ENCODE data around the gene ARHGAP18. TPM values are rescaled to one million over a fixed set of nuclear protein-coding genes. Genes with fewer than 3 reads are reported as not detected.

The ARHGAP18 gene
- polyA plus RNA-seq, 1 of the 3 experiments (the other 2 are of a cell fraction), result 25.0 TPM

GRCh38 chr6:129607581-129608186, 102.3 kb downstream of the ARHGAP18 start:
- H3K27ac ChIP-seq (ENCODE audit: low read depth in 2 of 2, low read length in 1 of 2), result peak overlapping the region; percentile 55 to 78; a peak in 3 of 4 replicates
- H3K4me3 ChIP-seq (ENCODE audit: low read depth in 2 of 2, low read length in 1 of 2), result 0 out of 4 replicates have a peak overlapping the region, but pooled peaks of 1 of the 2 experiments have one; percentile 1
- DNase-seq, result no peak
- peaks cover 0 to 48% of the 10 kb centered on the region in 2 experiments for H3K4me1 ChIP-seq (ENCODE audit: control insufficient read depth in 1 of 2, insufficient read depth in 2 of 2, low read depth in 1 of 2, low read length in 1 of 2)
- no peak for TF ChIP-seq POLR2AphosphoS5 (IDR thresholded peaks at IDR 0.05; ENCODE audit: low read depth, low read length)
- TF ChIP-seq RCOR1 (IDR thresholded peaks at IDR 0.05; ENCODE audit: low read length), result no peak
- TF ChIP-seq GABPA (IDR thresholded peaks at IDR 0.05; ENCODE audit: low read depth), result no peak
- TF ChIP-seq CHD2 (IDR thresholded peaks at IDR 0.05; ENCODE audit: low read length, partially characterized antibody), result no peak
- TF ChIP-seq TEAD4 (IDR thresholded peaks at IDR 0.05; ENCODE audit: borderline replicate concordance, insufficient read depth), result no peak
- no peak for TF ChIP-seq ELF1 (IDR thresholded peaks at IDR 0.05)
- no peak for TF ChIP-seq MXI1 (IDR thresholded peaks at IDR 0.05; ENCODE audit: low read depth, low read length)
- TF ChIP-seq USF1 (IDR thresholded peaks at IDR 0.05; ENCODE audit: borderline replicate concordance, low read depth), result no peak
- no peaks in the 10 kb centered on the region for H4K20me1 ChIP-seq (ENCODE audit: insufficient read depth)
- 42% methylated on average over 6 of the region's 6 CpGs for WGBS (ENCODE audit: low lambda C conversion rate)
- POLR2A ChIA-PET, result no interaction called here
- H3K36me3 ChIP-seq (replicated peaks in 1 of 2; ENCODE audit: control insufficient read depth in 1 of 2, insufficient read depth in 2 of 2, low read length in 1 of 2), result peaks cover 25 to 83% of the 10 kb centered on the region in 2 experiments
- CTCF ChIA-PET, result interaction anchor here (0.9 kb wide), 1 partner anchor 9 kb away, joined by 5 read pairs; no protein-coding TSS in a partner anchor
- H3K9me3 ChIP-seq, result no peaks in the 10 kb centered on the region
- no peaks in the 10 kb centered on the region for H3K9me2 ChIP-seq
- H3K9ac ChIP-seq, result no peak overlapping the region
- peaks cover 34% of the 10 kb centered on the region for H3K79me2 ChIP-seq (ENCODE audit: insufficient read depth)
- peaks cover 58% of the 10 kb centered on the region for H3F3A ChIP-seq (replicated peaks; ENCODE audit: insufficient read depth)
- no peak overlapping the region for H3K4me2 ChIP-seq
- no peaks in the 10 kb centered on the region for H3K27me3 ChIP-seq (ENCODE audit: insufficient read depth)
- no peak overlapping the region for H2AFZ ChIP-seq (ENCODE audit: low read depth)

GRCh38 chr6:129606664-129607063, 103.3 kb downstream of the ARHGAP18 start:
- Histone ChIP-seq H3K36me3 (replicated peaks in 1 of 2; ENCODE audit: control insufficient read depth in 1 of 2, insufficient read depth in 2 of 2, low read length in 1 of 2) (peaks cover 25 to 78% of the 10 kb centered on the region in 2 experiments), H2AFZ (ENCODE audit: low read depth) (no peak overlapping the region), H3K27me3 (ENCODE audit: insufficient read depth) (no peaks in the 10 kb centered on the region), H3K9ac (no peak overlapping the region), H3K9me2 (no peaks in the 10 kb centered on the region), H3K4me1 (ENCODE audit: control insufficient read depth in 1 of 2, insufficient read depth in 2 of 2, low read depth in 1 of 2, low read length in 1 of 2) (peaks cover 0 to 48% of the 10 kb centered on the region in 2 experiments), H3K4me3 (ENCODE audit: low read depth in 2 of 2, low read length in 1 of 2) (no peak overlapping the region), H3K79me2 (ENCODE audit: insufficient read depth) (peaks cover 26% of the 10 kb centered on the region; the same call in 1 of the 2 replicates), H3K9me3 (no peaks in the 10 kb centered on the region), H4K20me1 (ENCODE audit: insufficient read depth) (no peaks in the 10 kb centered on the region), H3K27ac (ENCODE audit: low read depth in 2 of 2, low read length in 1 of 2) (peak overlapping the region; percentile 51 to 78; a peak in 3 of 4 replicates), H3F3A (replicated peaks; ENCODE audit: insufficient read depth) (peaks cover 58% of the 10 kb centered on the region), H3K4me2 (no peak overlapping the region)
- CTCF ChIA-PET, result no interaction called here
- no peak for TF ChIP-seq SMC3 (IDR thresholded peaks at IDR 0.05; ENCODE audit: low read depth, low read length)
- peak; percentile 32; the same call in 1 of the 2 replicates for TF ChIP-seq FOSL2 (IDR thresholded peaks at IDR 0.05; ENCODE audit: borderline replicate concordance, low read depth)
- TF ChIP-seq JUND (IDR thresholded peaks at IDR 0.05), result peak; percentile 36
- no peak for TF ChIP-seq FOXM1 (IDR thresholded peaks at IDR 0.05; ENCODE audit: low read depth)
- no peak for TF ChIP-seq RAD21 (IDR thresholded peaks at IDR 0.05; ENCODE audit: low read length)
- TF ChIP-seq MEF2A (IDR thresholded peaks at IDR 0.05; ENCODE audit: borderline replicate concordance, low read depth), result peak; percentile 43; the same call in 1 of the 2 replicates
- DNase-seq, result no peak
- POLR2A ChIA-PET, result no interaction called here
- 61% methylated on average over 5 of the region's 5 CpGs for WGBS (ENCODE audit: low lambda C conversion rate)

Data from SK-N-SH (cell line).